CD4-positive, alpha-beta T cell (primary cell): ENCODE results near the gene APLN. TPM values are rescaled to one million over a fixed set of nuclear protein-coding genes. Genes with fewer than 3 reads are reported as not detected.

ENCODE experiments used
- ATAC-seq: fragments of 200-7000 bp; cut with Tn5 transposase; one replicate; pipeline ENCODE4 v1.10.0; 2022; ENCODE audit warnings: mild to moderate bottlenecking; ENCODE audit not compliant: poor library complexity
- CTCF ChIA-PET: fragments of 350-600 bp; sonication (Branson Sonifier 250); formaldehyde crosslinking; loops from one replicate; lab custom pipeline; 2021; ENCODE audit warnings: antibody characterized with exemption, inconsistent platforms; lab: Charles Lee
- POLR2A ChIA-PET: fragments of 350-600 bp; sonication (Branson Sonifier 250); formaldehyde crosslinking; loops from one replicate; lab custom pipeline; 2021; ENCODE audit warnings: antibody characterized with exemption, inconsistent platforms; lab: Charles Lee
- DNase-seq, 14 experiments: peaks; one replicate each; pipeline ENCODE4 v3.0.0-alpha.2; 2013 to 2020; ENCODE audit warnings: mixed read lengths in 2 of 14
- H3K27ac ChIP-seq, 2 donors: one replicate each; pipeline versions ENCODE4 v1.5.1 to v1.7.0; 2013; ENCODE audit warnings: low read length in 2 of 2, low read depth in 1 of 2, mild to moderate bottlenecking in 1 of 2
- H3K27me3 ChIP-seq, 2 experiments: 1 replicate in 1 of 2; 2 replicates in 1 of 2; pipeline versions ENCODE4 v1.6.1 to v1.7.0; 2013; ENCODE audit warnings: low read length in 2 of 2, control low read depth in 1 of 2, mild to moderate bottlenecking in 1 of 2, moderate library complexity in 1 of 2; ENCODE audit not compliant: insufficient read depth in 2 of 2, control insufficient read depth in 1 of 2
- H3K36me3 ChIP-seq: one replicate; pipeline ENCODE4 v1.6.1; 2013; ENCODE audit warnings: low read length, control low read depth; ENCODE audit not compliant: insufficient read depth
- H3K4me1 ChIP-seq: one replicate; pipeline ENCODE4 v1.6.1; 2013; ENCODE audit warnings: low read length, control low read depth; ENCODE audit not compliant: insufficient read depth
- H3K4me3 ChIP-seq: one replicate; pipeline ENCODE4 v1.5.1; 2013; ENCODE audit warnings: mild to moderate bottlenecking, low read length, moderate library complexity
- H3K9me3 ChIP-seq, 2 experiments: 1 replicate in 1 of 2; 2 replicates in 1 of 2; pipeline versions ENCODE4 v1.6.1 to v1.7.0; 2013; ENCODE audit warnings: low read length in 2 of 2, mild to moderate bottlenecking in 2 of 2, control low read depth in 1 of 2, moderate library complexity in 1 of 2; ENCODE audit not compliant: control insufficient read depth in 1 of 2, insufficient read depth in 1 of 2
- H3K27ac Mint-ChIP-seq: one replicate; pipeline ENCODE4 v1.8.0; 2020; ENCODE audit warnings: mixed read lengths
- H3K27me3 Mint-ChIP-seq: one replicate; pipeline ENCODE4 v1.8.0; 2021; ENCODE audit warnings: mixed read lengths
- H3K36me3 Mint-ChIP-seq: one replicate; pipeline ENCODE4 v1.8.0; 2021; ENCODE audit warnings: low read depth, mixed read lengths
- H3K4me1 Mint-ChIP-seq: one replicate; pipeline ENCODE4 v1.8.0; 2021; ENCODE audit warnings: low read depth, mixed read lengths
- H3K4me3 Mint-ChIP-seq: one replicate; pipeline ENCODE4 v1.8.0; 2020; ENCODE audit warnings: mild to moderate bottlenecking, mixed read lengths
- H3K9me3 Mint-ChIP-seq: one replicate; pipeline ENCODE4 v1.8.0; 2020; ENCODE audit warnings: mixed read lengths
- intact Hi-C, 2 experiments: fragments of 100-400 bp; cut with DNase I in 1 of 2; cut with micrococcal nuclease in 1 of 2; formaldehyde crosslinking; loops; one replicate each; pipeline versions ENCODE4 v1.15.1 to v1.9.0; 2023 to 2025; cut with DNase I, micrococcal nuclease
- total RNA-seq, 174 experiments: library from RNA in 2 of 174; stranded (reverse) in 2 of 174; gene quantifications; one replicate each; pipeline ENCODE4 v1.2.3 and lab custom pipeline; 2021 to 2026
- TF ChIP-seq, protein P1 (sequence below): fragments of 200-600 bp; IDR thresholded peaks from one replicate; pipeline ENCODE4 v1.8.0; 2022; ENCODE audit warnings: antibody characterized with exemption, mild to moderate bottlenecking

APLN gene
- total RNA-seq, 2 experiments from 2014 or later, result not detected

GRCh38 chrX:129667412-129667811 lies 12.7 kb upstream of the APLN start:
- ChIA-PET POLR2A (no interaction called here), CTCF (no interaction called here)

DNA sequence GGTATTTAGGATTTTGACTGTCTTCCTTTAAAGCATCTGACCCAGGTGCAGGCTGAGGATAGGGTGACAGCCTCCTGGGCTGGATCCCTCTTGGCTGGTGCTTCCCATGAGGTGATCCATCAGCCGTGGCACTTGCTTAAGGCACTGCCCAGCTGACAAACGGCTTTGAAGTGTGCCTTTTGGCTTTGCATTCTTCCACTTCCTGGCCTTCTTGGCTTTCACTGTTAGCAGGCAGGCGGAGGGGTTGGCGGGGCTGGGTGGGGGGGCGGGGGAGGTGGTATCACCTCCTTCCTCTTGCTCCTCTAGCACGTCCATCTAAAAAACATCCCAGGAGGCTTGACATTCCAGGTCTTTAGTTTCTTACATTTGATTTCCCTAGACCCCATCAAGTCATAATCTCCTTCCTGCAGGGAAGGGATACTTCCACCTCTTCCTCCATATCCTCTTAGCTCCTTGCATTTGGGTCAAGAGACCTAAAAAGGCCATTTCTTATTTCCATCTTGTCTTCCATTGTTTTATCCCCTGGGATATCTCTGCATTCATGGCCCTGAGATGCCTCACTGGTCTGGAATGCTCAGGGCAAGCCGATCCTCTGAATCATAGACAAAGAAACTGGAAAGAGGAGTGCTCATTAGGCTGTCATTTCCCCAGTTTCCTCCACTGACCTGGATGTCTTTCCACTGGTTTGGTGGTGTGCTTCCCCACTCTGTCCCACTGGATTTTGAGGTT lies 11.3 kb upstream of the APLN start:
- H3K9me3 Mint-ChIP-seq, result peaks cover 2% of the 10 kb centered on the region
- POLR2A ChIA-PET, result no interaction called here
- H3K27ac ChIP-seq, result no peak overlapping the region

More at GRCh38 chrX:129667412-129667811, 12.7 kb upstream of the APLN start:
- TF ChIP-seq, protein P1, sequence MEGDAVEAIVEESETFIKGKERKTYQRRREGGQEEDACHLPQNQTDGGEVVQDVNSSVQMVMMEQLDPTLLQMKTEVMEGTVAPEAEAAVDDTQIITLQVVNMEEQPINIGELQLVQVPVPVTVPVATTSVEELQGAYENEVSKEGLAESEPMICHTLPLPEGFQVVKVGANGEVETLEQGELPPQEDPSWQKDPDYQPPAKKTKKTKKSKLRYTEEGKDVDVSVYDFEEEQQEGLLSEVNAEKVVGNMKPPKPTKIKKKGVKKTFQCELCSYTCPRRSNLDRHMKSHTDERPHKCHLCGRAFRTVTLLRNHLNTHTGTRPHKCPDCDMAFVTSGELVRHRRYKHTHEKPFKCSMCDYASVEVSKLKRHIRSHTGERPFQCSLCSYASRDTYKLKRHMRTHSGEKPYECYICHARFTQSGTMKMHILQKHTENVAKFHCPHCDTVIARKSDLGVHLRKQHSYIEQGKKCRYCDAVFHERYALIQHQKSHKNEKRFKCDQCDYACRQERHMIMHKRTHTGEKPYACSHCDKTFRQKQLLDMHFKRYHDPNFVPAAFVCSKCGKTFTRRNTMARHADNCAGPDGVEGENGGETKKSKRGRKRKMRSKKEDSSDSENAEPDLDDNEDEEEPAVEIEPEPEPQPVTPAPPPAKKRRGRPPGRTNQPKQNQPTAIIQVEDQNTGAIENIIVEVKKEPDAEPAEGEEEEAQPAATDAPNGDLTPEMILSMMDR, result no peak
- no peaks in the 10 kb centered on the region for H3K36me3 Mint-ChIP-seq
- DNase-seq (no peak), ATAC-seq (no peak)
- Histone ChIP-seq H3K9me3 (no peaks in the 10 kb centered on the region), H3K27me3 (no peaks in the 10 kb centered on the region), H3K27ac (no peak overlapping the region), H3K4me1 (no peaks in the 10 kb centered on the region), H3K36me3 (no peaks in the 10 kb centered on the region), H3K4me3 (no peak overlapping the region)
- intact Hi-C loops, result no loop called here
- no peaks in the 10 kb centered on the region for H3K4me1 Mint-ChIP-seq
- peaks cover 2% of the 10 kb centered on the region for H3K9me3 Mint-ChIP-seq
- no peak overlapping the region for H3K4me3 Mint-ChIP-seq
- H3K27me3 Mint-ChIP-seq, result no peaks in the 10 kb centered on the region
- no peak overlapping the region for H3K27ac Mint-ChIP-seq

DNA sequence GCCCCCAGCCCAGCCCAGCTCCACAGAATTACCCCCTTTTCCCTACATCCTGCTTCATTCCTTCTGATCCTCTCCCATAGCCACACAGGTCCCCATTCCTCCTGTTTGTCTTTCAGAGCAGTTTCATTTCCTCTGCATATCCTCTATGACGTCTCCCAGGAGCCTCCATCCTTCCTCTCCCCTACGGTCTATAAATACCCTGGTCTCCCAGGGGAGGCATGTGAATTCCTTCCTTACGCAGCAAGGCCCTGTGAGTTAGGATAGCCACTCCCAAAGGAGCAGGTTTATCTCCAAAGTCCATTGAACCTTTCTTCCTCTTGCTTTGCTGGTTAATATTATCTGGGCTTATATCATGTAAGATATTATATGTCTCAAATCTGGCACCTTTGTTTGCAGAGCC lies 8.4 kb upstream of the APLN start:
- Histone ChIP-seq H3K27me3 (no peaks in the 10 kb centered on the region), H3K4me3 (no peak overlapping the region), H3K9me3 (no peaks in the 10 kb centered on the region), H3K27ac (no peak overlapping the region), H3K4me1 (no peaks in the 10 kb centered on the region), H3K36me3 (no peaks in the 10 kb centered on the region)
- no peaks in the 10 kb centered on the region for H3K9me3 Mint-ChIP-seq
- intact Hi-C loops, result no loop called here
- H3K27me3 Mint-ChIP-seq, result no peaks in the 10 kb centered on the region
- H3K4me1 Mint-ChIP-seq, result no peaks in the 10 kb centered on the region
- no peak overlapping the region for H3K4me3 Mint-ChIP-seq
- H3K27ac Mint-ChIP-seq, result no peak overlapping the region
- ChIA-PET CTCF (no interaction called here), POLR2A (no interaction called here)
- TF ChIP-seq, protein P1, result no peak
- no peak for ATAC-seq
- no peak for DNase-seq
- no peaks in the 10 kb centered on the region for H3K36me3 Mint-ChIP-seq

More for the DNA sequence above, 11.3 kb upstream of the APLN start:
- Histone ChIP-seq H3K4me1 (no peaks in the 10 kb centered on the region), H3K9me3 (no peaks in the 10 kb centered on the region), H3K4me3 (no peak overlapping the region), H3K36me3 (no peaks in the 10 kb centered on the region), H3K27me3 (no peaks in the 10 kb centered on the region)
- TF ChIP-seq, protein P1, result no peak
- Mint-ChIP-seq H3K4me3 (no peak overlapping the region), H3K4me1 (no peaks in the 10 kb centered on the region), H3K27me3 (no peaks in the 10 kb centered on the region), H3K27ac (no peak overlapping the region), H3K36me3 (no peaks in the 10 kb centered on the region)
- no peak for ATAC-seq
- intact Hi-C loops, result no loop called here
- CTCF ChIA-PET, result no interaction called here
- no peak for DNase-seq
